OCI-LY3 (cell line): ENCODE results near the gene STPG3.

Source experiments
- EZH2phosphoT487 ChIP-seq: fragments of 200-600 bp; shearing (Covaris generic); IDR thresholded peaks from 2 replicates; pipeline ENCODE4 v1.6.1; 2018; ENCODE audit warnings: antibody characterized with exemption, mixed run types, low read depth
- TF ChIP-seq, protein P1 (sequence below): fragments of 200-600, 300-600 bp; sonication (generic); IDR thresholded peaks from 2 replicates; pipeline ENCODE4 v1.5.1; 2014; ENCODE audit warnings: antibody characterized with exemption, low read length, low read depth

DNA sequence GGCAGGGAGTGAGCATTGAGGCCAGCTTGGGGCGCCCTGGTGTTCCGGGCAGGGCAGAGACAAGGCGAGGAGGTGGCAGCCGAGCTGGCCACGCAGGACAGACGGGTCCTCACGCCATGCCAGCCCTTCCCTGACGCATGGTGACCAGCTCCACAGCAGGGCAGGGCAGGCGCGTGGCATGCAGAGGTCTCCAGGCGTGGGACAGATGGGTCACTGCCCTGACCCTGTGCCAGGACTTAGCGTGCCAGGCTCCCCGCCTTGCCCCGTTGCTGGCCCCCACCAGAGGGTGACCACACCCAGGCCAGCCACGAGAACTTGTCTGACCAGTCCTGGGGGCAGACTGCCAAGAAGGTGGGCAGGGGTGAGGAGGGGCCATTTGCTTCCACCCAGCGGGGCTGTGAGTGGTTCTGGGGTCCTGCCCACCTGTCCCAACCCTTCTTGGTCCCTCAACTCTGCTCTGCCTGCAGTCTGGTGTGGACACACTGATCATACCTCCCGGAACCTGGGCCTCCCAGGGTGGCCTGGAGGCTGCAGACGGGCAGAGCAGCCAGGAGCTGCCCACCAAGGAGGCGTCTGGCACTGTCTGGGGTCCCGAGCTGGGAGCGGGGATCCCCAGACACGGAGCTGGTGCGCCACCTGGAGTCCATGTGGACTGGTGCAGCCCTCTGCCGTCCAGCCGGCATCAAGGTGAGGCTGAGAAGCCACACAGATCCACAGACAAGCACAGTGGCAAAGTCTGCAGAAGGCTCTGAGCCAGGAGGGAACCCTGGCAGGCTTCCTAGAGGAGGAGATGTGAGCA, 23.8 kb upstream of the STPG3 start, which contains the start of gene RNF224:
- TF ChIP-seq, protein P1, sequence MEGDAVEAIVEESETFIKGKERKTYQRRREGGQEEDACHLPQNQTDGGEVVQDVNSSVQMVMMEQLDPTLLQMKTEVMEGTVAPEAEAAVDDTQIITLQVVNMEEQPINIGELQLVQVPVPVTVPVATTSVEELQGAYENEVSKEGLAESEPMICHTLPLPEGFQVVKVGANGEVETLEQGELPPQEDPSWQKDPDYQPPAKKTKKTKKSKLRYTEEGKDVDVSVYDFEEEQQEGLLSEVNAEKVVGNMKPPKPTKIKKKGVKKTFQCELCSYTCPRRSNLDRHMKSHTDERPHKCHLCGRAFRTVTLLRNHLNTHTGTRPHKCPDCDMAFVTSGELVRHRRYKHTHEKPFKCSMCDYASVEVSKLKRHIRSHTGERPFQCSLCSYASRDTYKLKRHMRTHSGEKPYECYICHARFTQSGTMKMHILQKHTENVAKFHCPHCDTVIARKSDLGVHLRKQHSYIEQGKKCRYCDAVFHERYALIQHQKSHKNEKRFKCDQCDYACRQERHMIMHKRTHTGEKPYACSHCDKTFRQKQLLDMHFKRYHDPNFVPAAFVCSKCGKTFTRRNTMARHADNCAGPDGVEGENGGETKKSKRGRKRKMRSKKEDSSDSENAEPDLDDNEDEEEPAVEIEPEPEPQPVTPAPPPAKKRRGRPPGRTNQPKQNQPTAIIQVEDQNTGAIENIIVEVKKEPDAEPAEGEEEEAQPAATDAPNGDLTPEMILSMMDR = peak; percentile 91
- no peak for TF ChIP-seq EZH2phosphoT487
